Mucosa of gallbladder (tissue), 1 donor: Measurements from ENCODE around the gene ZC3H10. TPM values are rescaled to one million over a fixed set of nuclear protein-coding genes. Genes with fewer than 3 reads are reported as not detected.
A peak's percentile ranks its signal among the peaks of the same experiment; 100 is the strongest.

Experiments used
- DNase-seq: peaks from one replicate; pipeline ENCODE4 v3.0.0-alpha.2; 2020; ENCODE audit warnings: low spot score
- total RNA-seq: library from RNA; stranded (reverse); gene quantifications from one replicate; pipeline ENCODE4 v1.2.1, GENCODE V29; 2021
- donor health status: DM: no; HTN: no; CAD: no.

The ZC3H10 gene
- total RNA-seq, 1 donor from 2014 or later: 5.4 TPM

DNA sequence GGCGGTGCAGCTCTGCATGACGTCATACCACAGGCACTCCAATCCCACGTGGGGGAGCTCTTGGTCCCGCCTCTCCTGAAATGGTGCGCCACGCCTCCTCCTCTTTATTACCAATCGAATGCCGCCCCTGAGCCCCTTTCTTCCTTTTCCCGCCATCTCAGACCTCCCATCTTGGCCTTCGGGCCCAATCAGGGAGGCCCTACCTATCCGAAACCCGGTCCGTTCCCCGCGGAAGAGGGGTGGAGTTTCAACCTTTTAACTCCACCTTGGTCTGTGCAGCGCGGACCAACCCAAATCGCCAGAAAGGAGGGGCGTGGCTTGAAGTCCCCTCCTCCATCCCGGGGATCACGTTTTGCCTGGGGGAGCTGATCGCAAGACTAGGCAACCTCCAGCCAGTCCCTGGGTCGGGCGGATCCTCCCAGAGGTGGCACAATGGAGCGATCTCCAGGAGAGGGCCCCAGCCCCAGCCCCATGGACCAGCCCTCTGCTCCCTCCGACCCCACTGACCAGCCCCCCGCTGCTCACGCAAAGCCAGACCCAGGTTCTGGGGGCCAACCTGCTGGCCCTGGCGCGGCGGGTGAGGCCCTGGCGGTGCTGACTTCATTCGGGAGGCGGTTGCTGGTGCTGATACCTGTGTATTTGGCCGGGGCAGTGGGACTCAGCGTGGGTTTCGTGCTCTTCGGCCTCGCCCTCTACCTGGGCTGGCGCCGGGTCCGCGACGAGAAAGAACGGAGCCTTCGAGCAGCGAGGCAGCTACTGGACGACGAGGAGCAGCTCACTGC is 10.0 kb downstream of the ZC3H10 start, which contains the start of gene ESYT1:
Gene ESYT1 (plus strand): TSS at position 380 of the 782 bp plus-strand sequence. CDS start 53 bp downstream, at position 433.
- DNase-seq: peak; percentile 99

- no peak for DNase-seq
These were observed 10.7 kb downstream of the ZC3H10 start for GRCh38 chr12:56128670-56129205.

- DNase-seq: peak; percentile 47
These were observed 11.3 kb downstream of the ZC3H10 start for GRCh38 chr12:56129206-56129941.

DNA sequence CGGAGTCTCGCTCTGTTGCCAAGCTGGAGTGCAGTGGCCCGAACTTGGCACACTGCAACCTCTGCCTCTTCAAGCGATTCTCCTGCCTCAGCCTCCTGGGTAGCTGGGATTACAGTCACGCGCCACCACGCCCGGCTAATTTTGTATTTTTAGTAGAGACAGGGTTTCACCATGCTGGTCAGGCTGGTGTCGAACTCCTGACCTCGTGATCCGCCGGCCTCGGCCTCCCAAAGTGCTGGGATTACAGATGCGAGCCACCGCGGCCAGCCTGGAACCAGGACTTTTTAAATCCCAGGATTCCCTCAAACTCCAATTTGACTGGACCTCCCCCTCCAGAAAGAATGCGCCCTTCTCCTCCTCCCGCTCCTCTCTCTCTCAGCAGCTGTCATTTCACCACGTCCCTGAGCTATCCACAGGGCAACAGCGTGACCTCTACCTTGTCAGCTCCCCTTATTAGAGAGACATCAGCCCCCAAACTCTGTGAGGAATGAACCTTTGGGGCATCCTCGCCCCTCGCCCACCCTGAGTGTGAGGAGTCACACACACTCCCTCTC is 12.0 kb downstream of the ZC3H10 start:
- DNase-seq: no peak

DNA sequence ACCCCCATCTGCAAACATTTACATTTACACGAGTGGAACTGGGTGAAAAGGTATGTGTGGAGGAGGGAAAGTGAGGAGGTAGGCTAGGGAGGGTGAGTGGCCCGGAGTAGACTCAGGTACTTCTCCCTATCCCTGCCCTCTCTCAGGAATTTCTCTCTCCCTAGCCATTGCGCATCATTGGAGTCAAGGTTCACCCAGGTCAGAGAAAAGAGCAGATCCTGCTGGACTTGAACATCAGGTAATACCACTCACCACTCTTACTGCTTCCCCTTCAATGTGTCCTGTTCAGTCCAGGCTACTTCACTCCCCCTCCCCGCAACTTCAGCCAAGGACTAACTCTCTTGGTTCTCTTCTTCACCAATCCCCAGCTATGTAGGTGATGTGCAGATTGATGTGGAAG is 12.8 kb downstream of the ZC3H10 start:
- DNase-seq: no peak

DNA sequence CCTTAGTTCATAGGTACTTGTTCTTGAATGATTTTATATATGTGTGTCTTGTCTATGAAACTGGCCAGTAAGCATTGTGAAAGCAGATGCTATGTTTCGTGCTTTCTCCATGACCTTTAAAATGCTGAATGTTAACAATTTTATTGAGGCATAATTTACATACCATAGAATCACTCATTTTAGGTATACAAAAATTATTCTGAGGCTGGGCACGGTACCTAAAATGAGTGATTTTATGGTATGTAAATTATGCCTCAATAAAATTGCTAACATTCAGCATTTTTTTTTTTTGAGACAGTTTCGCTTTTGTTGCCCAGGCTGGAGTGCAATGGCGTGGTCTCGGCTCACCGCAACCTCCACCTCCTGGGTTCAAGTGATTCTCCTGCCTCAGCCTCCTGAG is 16.8 kb downstream of the ZC3H10 start:
- no peak for DNase-seq

GRCh38 chr12:56137853-56138571 is 19.9 kb downstream of the ZC3H10 start:
- DNase-seq: no peak

- no peak for DNase-seq
These were observed 24.1 kb downstream of the ZC3H10 start for GRCh38 chr12:56141946-56142784.

DNA sequence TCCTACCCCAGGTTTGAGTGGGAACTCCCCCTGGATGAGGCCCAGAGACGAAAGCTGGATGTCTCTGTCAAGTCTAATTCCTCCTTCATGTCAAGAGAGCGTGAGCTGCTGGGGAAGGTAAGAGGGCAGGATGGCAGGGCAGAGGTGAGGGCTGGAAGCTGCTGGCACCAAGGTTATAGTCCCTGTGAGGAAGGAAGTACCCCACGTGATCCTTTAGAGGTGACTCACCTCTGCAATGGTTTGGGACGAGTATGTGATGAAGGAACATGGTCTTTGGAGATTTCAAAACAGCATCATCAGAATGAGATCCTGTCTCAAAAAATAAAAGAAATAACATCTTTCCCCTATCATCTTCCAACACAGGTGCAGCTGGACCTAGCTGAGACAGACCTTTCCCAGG is 25.2 kb downstream of the ZC3H10 start:
- DNase-seq: no peak

GRCh38 chr12:56143870-56144269 is 25.8 kb downstream of the ZC3H10 start:
- no peak for DNase-seq

- DNase-seq: no peak
These were observed 27.2 kb downstream of the ZC3H10 start for GRCh38 chr12:56145217-56145616.

DNA sequence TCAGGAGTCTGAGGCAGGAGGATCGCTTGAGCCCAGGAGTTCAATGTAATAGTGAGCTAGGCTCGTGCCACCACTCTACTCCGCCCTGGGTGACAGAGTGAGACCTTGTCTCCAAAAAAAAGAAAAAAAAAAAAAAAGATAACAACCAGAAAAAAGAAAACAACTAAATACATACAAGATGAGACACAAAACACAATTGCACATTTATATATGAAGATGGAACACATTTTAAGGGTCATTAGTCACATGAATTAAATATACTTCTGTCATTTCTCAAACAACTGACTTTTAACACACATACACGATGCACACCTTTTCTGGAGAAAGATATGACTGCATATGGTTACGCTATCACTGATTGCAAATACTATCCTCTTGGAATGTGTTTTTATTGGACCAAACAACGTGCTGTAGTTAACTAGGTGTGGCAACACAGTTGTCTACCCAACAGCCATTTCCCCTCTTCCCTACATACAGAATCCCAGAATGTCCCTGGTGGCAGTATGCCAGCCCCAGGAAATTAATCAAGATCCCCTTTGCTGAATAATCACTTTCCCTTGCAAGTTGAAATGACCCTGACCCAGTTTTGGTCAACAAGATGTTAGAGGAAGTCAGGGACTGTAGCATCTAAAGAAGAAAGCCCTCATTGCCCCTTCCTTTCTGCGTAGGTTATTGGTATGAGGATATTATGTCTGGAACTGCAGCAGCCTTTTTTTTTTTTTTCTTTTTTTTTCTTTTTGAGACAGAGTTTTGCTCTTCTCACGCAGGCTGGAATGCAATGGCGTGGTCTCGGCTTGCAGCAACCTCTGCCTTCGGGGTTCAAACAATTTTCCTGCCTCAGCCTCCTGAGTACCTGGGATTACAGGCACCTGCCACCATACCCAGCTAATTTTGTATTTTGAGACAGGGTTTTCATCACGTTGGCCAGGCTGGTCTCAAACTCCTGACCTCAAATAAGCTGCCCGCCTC is 28.7 kb downstream of the ZC3H10 start:
- DNase-seq: no peak

- no peak for DNase-seq
These were observed 32.5 kb downstream of the ZC3H10 start for GRCh38 chr12:56150563-56150962.

DNA sequence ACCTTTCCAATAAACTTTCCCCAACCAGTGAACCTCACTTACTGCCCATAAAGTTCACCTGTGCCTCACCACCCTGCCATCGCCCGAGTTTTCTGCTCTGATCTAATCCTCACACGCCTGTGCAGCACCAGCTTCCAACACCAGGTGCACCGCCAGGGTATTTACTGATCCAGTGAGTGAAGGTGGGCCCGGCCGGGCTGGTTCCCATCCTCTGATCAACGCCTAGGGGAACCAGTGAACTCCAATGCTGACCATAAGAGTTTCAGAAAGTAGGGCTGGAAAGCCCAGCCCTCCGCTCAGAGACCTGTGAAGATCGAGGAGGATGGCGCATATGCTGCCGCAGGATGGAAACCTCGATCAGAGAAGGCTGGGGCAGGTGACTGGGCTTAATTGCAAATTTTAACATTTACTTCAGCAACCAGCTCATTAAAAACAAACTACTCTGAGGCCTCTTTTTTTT is 33.6 kb downstream of the ZC3H10 start:
- peak; percentile 41 for DNase-seq

GRCh38 chr12:56152132-56152755 is 34.2 kb downstream of the ZC3H10 start, which contains the start of gene MYL6B:
TSS of gene MYL6B (plus strand) at chr12:56152587. CDS start at chr12:56153919, 1,332 bp downstream.
- DNase-seq: peak; percentile 94

GRCh38 chr12:56152756-56153677 is 35.0 kb downstream of the ZC3H10 start:
- no peak for DNase-seq

DNA sequence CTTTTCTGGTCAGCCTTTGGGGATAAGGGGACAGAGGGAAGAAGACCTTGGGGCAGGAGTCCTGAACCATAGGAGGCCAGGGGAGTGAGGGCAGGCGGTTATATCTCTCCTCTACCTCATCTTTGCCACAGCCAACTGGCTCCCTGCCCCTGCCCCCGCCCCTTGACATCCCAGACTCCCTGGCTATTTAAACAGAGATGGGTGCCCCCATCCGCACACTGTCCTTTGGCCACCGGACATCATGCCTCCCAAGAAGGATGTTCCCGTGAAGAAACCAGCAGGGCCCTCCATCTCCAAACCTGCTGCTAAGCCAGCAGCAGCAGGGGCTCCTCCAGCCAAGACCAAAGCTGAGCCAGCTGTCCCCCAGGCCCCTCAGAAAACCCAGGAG is 35.6 kb downstream of the ZC3H10 start:
- no peak for DNase-seq

- no peak for DNase-seq
These were observed 36.2 kb downstream of the ZC3H10 start for GRCh38 chr12:56154246-56154771.
